K562 (cell line): Measurements from ENCODE around the gene KPNA1. TPM values are rescaled to one million over a fixed set of nuclear protein-coding genes. Genes with fewer than 3 reads are reported as not detected.

Experiments
- ATAC-seq: fragments of 200-7000 bp; cut with Tn5 transposase; 3 replicates; pipeline ENCODE4 v1.9.1; 2020; ENCODE audit warnings: moderate library complexity
- BruUV-seq: library from RNA; stranded (reverse); fragments of 400-500 nt; replicated peaks from 2 replicates; lab custom pipeline; 2021; lab: Mats Ljungman, UMichigan
- CTCF ChIA-PET: fragments of 300-600 bp; formaldehyde crosslinking; extraction: SDS; loops from one replicate; lab custom pipeline; 2021; ENCODE audit warnings: low intra/inter-chr PET ratio; lab: Yijun Ruan, JAX
- POLR2A ChIA-PET: fragments of 300-600, 350-650 bp; sonication (Branson Sonifier 250); formaldehyde crosslinking; extraction: SDS; loops from one replicate; lab custom pipeline; 2021; ENCODE audit warnings: antibody characterized with exemption, inconsistent platforms; lab: Yijun Ruan, JAX
- DNase-seq, 4 experiments: peaks; one replicate each; pipeline versions ENCODE4 v3.0.0 to v3.0.0-alpha.2; 2011 to 2018; ENCODE audit warnings: low spot score in 3 of 4, mixed read lengths in 3 of 4; ENCODE audit errors: extremely low read depth in 1 of 4
- FAIRE-seq: peaks from 2 replicates; lab custom pipeline; 2011; peaks lifted over from hg19 to GRCh38; lab: Jason Lieb, UNC
- H2AFZ ChIP-seq: 2 replicates; pipeline ENCODE4 v1.6.0; 2011; ENCODE audit warnings: low read depth, low read length, control low read depth, inconsistent platforms
- H3K27ac ChIP-seq: fragments of 200-600 bp; 3 replicates; pipeline ENCODE4 v1.8.0; 2011; ENCODE audit warnings: low read depth, mild to moderate bottlenecking, control low read depth, inconsistent platforms, low read length, moderate library complexity, mixed read lengths; ENCODE audit errors: extremely low read depth
- H3K27me3 ChIP-seq, 2 experiments: fragments of 300-600 bp in 1 of 2; 2 replicates in 1 of 2; 3 replicates in 1 of 2; pipeline versions ENCODE4 v1.6.0 to v1.8.0; 2011; ENCODE audit warnings: inconsistent platforms in 2 of 2, low read length in 2 of 2, mild to moderate bottlenecking in 1 of 2, mixed read lengths in 1 of 2, moderate library complexity in 1 of 2; ENCODE audit not compliant: control insufficient read depth in 2 of 2, insufficient read depth in 2 of 2
- H3K36me3 ChIP-seq: fragments of 300-600 bp; 3 replicates; pipeline ENCODE4 v1.8.0; 2011; ENCODE audit warnings: mild to moderate bottlenecking, low read length, inconsistent platforms; ENCODE audit not compliant: control insufficient read depth, insufficient read depth
- H3K4me1 ChIP-seq, 2 experiments: fragments of 200-600 bp in 1 of 2; replicated peaks in 1 of 2; 2 replicates in 1 of 2; 3 replicates in 1 of 2; pipeline versions ENCODE4 v1.5.1 to v1.8.0; 2011; ENCODE audit warnings: inconsistent platforms in 2 of 2, low read length in 2 of 2, mild to moderate bottlenecking in 1 of 2, mixed read lengths in 1 of 2, moderate library complexity in 1 of 2; ENCODE audit not compliant: control insufficient read depth in 2 of 2, insufficient read depth in 2 of 2
- H3K4me2 ChIP-seq: 2 replicates; pipeline ENCODE4 v1.6.1; 2011; ENCODE audit warnings: low read length, control low read depth, inconsistent platforms, mixed read lengths; ENCODE audit not compliant: insufficient read depth
- H3K4me3 ChIP-seq: fragments of 200-600 bp; sonication (generic), shearing (Covaris generic); 2 replicates; pipeline ENCODE4 v1.5.1; 2016; ENCODE audit warnings: control low read depth, inconsistent platforms
- H3K79me2 ChIP-seq: fragments of 200-600 bp; 3 replicates; pipeline ENCODE4 v1.8.0; 2011; ENCODE audit warnings: low read length, inconsistent platforms; ENCODE audit not compliant: control insufficient read depth, insufficient read depth
- H3K9ac ChIP-seq, 2 experiments: 2 replicates each; pipeline versions ENCODE4 v1.6.0 to v1.6.1; 2011; ENCODE audit warnings: low read depth in 2 of 2, low read length in 2 of 2, control low read depth in 1 of 2, inconsistent platforms in 1 of 2, mild to moderate bottlenecking in 1 of 2, mixed read lengths in 1 of 2; ENCODE audit not compliant: insufficient read depth in 1 of 2
- H3K9me1 ChIP-seq: one replicate; pipeline ENCODE4 v1.6.0; 2011; ENCODE audit warnings: inconsistent platforms, mild to moderate bottlenecking, low read length, moderate library complexity; ENCODE audit not compliant: control insufficient read depth, insufficient read depth
- H3K9me3 ChIP-seq: replicated peaks from 2 replicates; pipeline ENCODE4 v1.5.1; 2011; ENCODE audit warnings: low read depth, low read length, inconsistent platforms; ENCODE audit not compliant: control insufficient read depth, insufficient read depth
- H4K20me1 ChIP-seq: replicated peaks from 2 replicates; pipeline ENCODE4 v1.6.1; 2011; ENCODE audit warnings: low read length, inconsistent platforms, mixed read lengths; ENCODE audit not compliant: control insufficient read depth, insufficient read depth
- DLX4 ChIP-seq: fragments of 250-450 bp; sonication (Bioruptor Pico); IDR thresholded peaks from 2 replicates; pipeline ENCODE4 v1.6.1; 2021; ENCODE audit warnings: mild to moderate bottlenecking
- HCFC1 ChIP-seq: IDR thresholded peaks from 2 replicates; pipeline ENCODE4 v1.6.1; 2012; ENCODE audit warnings: low read depth, low read length, improper control_type of control experiment
- HMG20A ChIP-seq: fragments of 450-650 bp; formaldehyde crosslinking; conservative IDR thresholded peaks from 2 replicates; pipeline ENCODE4 v1.4.0; 2020; ENCODE audit warnings: mild to moderate bottlenecking, mixed read lengths
- KDM2B ChIP-seq: fragments of 250-450 bp; sonication (Bioruptor Pico); IDR thresholded peaks from 2 replicates; pipeline ENCODE4 v1.8.0; 2021; ENCODE audit warnings: mild to moderate bottlenecking, moderate library complexity
- NUFIP1 ChIP-seq: fragments of 450-650 bp; IDR thresholded peaks from 2 replicates; pipeline ENCODE4 v1.6.1; 2018; ENCODE audit not compliant: partially characterized antibody
- RNF219 ChIP-seq: fragments of 250-450 bp; sonication (Bioruptor Pico); IDR thresholded peaks from 2 replicates; pipeline ENCODE4 v1.5.0; 2022; ENCODE audit warnings: mild to moderate bottlenecking
- SMAD2 ChIP-seq: fragments of 150-350 bp; IDR thresholded peaks from 2 replicates; pipeline ENCODE4 v1.6.1; 2014; ENCODE audit warnings: low read depth, mild to moderate bottlenecking, low read length
- WGBS: fragments of 100-300 bp; shearing (Covaris generic); methylation state at CpG from one replicate; pipeline ENCODE4 v1.1.6; 2016; ENCODE audit warnings: low coverage, mixed read lengths; ENCODE audit not compliant: insufficient coverage; ENCODE audit errors: missing lambda C conversion rate; 5-methylcytosine and 5-hydroxymethylcytosine counted together
- in situ Hi-C: fragments of 300-500 bp; cut with MboI; formaldehyde crosslinking; loops from 4 replicates; pipeline ENCODE4 v1.15.0; 2018; ENCODE audit warnings: inconsistent platforms, mixed read lengths
- intact Hi-C: fragments of 100-400 bp; cut with micrococcal nuclease; formaldehyde crosslinking; loops from 2 replicates; pipeline ENCODE4 v1.14.2; 2022
- polyA plus RNA-seq, 8 experiments: library from polyadenylated mRNA; depleted of rRNA in 4 of 8; stranded (reverse) in 5 of 8; unstranded in 3 of 8; fragments of >200 nt; fragmentation: Nextera tagmentation in 2 of 8; fragmentation: Illumina TruSeq in 1 of 8; extraction: Ambion mirVana in 2 of 8; extraction: Trizol in 1 of 8; gene quantifications; 2 replicates each; pipeline versions ENCODE4 v1.2.1 to v1.2.3, GENCODE V29; 2011 to 2014; ENCODE audit warnings: inconsistent platforms in 1 of 8, missing spikeins in 1 of 8
- total RNA-seq, 7 experiments: library from RNA; depleted of rRNA in 6 of 7; stranded (reverse); fragments of >200 nt in 6 of 7; fragmentation: Illumina TruSeq in 2 of 7; extraction: Trizol in 2 of 7; gene quantifications; 2 replicates each; pipeline versions ENCODE4 v1.2.1 to v1.2.3, GENCODE V29; 2011 to 2021; ENCODE audit warnings: low replicate concordance in 1 of 7
- TF ChIP-seq, protein P1 (sequence below): sonication (generic); formaldehyde crosslinking; IDR thresholded peaks from 2 replicates; pipeline ENCODE4 v1.8.1; 2023; ENCODE audit warnings: missing genetic modification reagents, mild to moderate bottlenecking, borderline replicate concordance

The KPNA1 gene
- total and polyA plus RNA-seq, 9 of the 15 experiments (the other 6 are each of a cell fraction or from before 2014, with no cell fraction given) = 9.3 to 53.8 (median 33.5) TPM

- no peak for DNase-seq
- H3K4me2 ChIP-seq = no peak overlapping the region
- TF ChIP-seq RNF219 (CRISPR knock-in tag) = no peak
- H4K20me1 ChIP-seq = no peaks in the 10 kb centered on the region; the same call in 1 of the 2 replicates
- H3K9me3 ChIP-seq = no peaks in the 10 kb centered on the region
- ChIA-PET POLR2A (interaction anchor here (1.0 kb wide), 1 partner anchor 10 kb away, joined by 3 read pairs; the partner anchor contains the start of gene WDR5B), CTCF (no interaction called here)
- H3K4me1 ChIP-seq = no peaks in the 10 kb centered on the region; a peak in 2 of 5 replicates
- H2AFZ ChIP-seq = no peak overlapping the region
- H3K27ac ChIP-seq = no peak overlapping the region
- intact Hi-C loops (no loop called here), in situ Hi-C loops (no loop called here)
- no peaks in the 10 kb centered on the region for H3K27me3 ChIP-seq
- H3K36me3 ChIP-seq = peaks cover 82% of the 10 kb centered on the region
- peaks cover 2% of the 10 kb centered on the region; the same call in 1 of the 3 replicates for H3K79me2 ChIP-seq
- no peak for ATAC-seq
- FAIRE-seq = no peak
- no TSS peak for BruUV-seq
- no peak overlapping the region for H3K9ac ChIP-seq
- H3K9me1 ChIP-seq = no peaks in the 10 kb centered on the region
- H3K4me3 ChIP-seq = no peak overlapping the region
- 100% methylated on average over 4 of the region's 4 CpGs for WGBS
Measured at GRCh38 chr3:122406198-122406597, 108.5 kb downstream of the KPNA1 start.

DNA sequence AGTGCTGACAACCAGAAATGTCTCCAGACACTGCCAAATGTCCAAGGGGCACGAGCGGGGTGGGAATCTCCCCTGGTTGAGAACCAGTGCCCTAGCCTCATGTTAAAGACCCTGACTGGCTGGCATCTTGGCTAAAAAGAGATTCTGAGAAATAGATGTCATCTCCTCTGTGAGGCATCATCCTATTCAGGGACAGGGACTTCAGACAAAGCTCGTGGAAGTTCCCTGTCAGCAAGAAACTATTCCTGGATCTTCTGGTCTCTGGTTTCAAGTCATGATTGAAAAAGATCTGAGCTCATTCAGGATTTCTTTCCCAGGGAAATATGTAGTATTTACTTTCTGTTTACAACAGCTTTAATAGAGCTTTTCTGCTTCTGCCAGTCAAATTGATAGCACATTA is 109.7 kb downstream of the KPNA1 start:
- no peak for FAIRE-seq
- 95% methylated on average over 3 of the region's 3 CpGs for WGBS
- H3K79me2 ChIP-seq = peaks cover 3% of the 10 kb centered on the region; the same call in 2 of the 3 replicates
- no peak for TF ChIP-seq NUFIP1
- no peak for TF ChIP-seq KDM2B (CRISPR knock-in tag)
- TF ChIP-seq HCFC1 = no peak
- TF ChIP-seq SMAD2 = no peak
- no peak for TF ChIP-seq DLX4
- TF ChIP-seq HMG20A (CRISPR knock-in tag) = no peak
- TF ChIP-seq, protein P1, sequence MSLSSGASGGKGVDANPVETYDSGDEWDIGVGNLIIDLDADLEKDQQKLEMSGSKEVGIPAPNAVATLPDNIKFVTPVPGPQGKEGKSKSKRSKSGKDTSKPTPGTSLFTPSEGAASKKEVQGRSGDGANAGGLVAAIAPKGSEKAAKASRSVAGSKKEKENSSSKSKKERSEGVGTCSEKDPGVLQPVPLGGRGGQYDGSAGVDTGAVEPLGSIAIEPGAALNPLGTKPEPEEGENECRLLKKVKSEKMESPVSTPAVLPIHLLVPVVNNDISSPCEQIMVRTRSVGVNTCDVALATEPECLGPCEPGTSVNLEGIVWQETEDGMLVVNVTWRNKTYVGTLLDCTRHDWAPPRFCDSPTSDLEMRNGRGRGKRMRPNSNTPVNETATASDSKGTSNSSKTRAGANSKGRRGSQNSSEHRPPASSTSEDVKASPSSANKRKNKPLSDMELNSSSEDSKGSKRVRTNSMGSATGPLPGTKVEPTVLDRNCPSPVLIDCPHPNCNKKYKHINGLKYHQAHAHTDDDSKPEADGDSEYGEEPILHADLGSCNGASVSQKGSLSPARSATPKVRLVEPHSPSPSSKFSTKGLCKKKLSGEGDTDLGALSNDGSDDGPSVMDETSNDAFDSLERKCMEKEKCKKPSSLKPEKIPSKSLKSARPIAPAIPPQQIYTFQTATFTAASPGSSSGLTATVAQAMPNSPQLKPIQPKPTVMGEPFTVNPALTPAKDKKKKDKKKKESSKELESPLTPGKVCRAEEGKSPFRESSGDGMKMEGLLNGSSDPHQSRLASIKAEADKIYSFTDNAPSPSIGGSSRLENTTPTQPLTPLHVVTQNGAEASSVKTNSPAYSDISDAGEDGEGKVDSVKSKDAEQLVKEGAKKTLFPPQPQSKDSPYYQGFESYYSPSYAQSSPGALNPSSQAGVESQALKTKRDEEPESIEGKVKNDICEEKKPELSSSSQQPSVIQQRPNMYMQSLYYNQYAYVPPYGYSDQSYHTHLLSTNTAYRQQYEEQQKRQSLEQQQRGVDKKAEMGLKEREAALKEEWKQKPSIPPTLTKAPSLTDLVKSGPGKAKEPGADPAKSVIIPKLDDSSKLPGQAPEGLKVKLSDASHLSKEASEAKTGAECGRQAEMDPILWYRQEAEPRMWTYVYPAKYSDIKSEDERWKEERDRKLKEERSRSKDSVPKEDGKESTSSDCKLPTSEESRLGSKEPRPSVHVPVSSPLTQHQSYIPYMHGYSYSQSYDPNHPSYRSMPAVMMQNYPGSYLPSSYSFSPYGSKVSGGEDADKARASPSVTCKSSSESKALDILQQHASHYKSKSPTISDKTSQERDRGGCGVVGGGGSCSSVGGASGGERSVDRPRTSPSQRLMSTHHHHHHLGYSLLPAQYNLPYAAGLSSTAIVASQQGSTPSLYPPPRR = no peak

More for the DNA sequence above, 109.7 kb downstream of the KPNA1 start:
- in situ Hi-C loops (no loop called here), intact Hi-C loops (no loop called here)
- Histone ChIP-seq H4K20me1 (no peaks in the 10 kb centered on the region; the same call in 1 of the 2 replicates), H3K9me1 (no peaks in the 10 kb centered on the region), H2AFZ (no peak overlapping the region), H3K27ac (no peak overlapping the region), H3K9me3 (no peaks in the 10 kb centered on the region), H3K4me2 (no peak overlapping the region), H3K27me3 (no peaks in the 10 kb centered on the region), H3K36me3 (peaks cover 70% of the 10 kb centered on the region), H3K4me3 (no peak overlapping the region), H3K9ac (no peak overlapping the region), H3K4me1 (no peaks in the 10 kb centered on the region; a peak in 2 of 5 replicates)
- ATAC-seq (no peak), DNase-seq (no peak)
- ChIA-PET POLR2A (interaction anchor here (0.6 to 1.0 kb wide), 3 partner anchors 11 to 883 kb away, joined by 3 to 4 read pairs (median 3); partner anchors contain the start of gene WDR5B), CTCF (no interaction called here)
- BruUV-seq = no TSS peak
